Measurements from ENCODE around the gene RARRES1. TPM values are rescaled to one million over a fixed set of nuclear protein-coding genes. Genes with fewer than 3 reads are reported as not detected.

RARRES1 gene
- total RNA-seq, 2 experiments from 2014 or later = not detected

DNA sequence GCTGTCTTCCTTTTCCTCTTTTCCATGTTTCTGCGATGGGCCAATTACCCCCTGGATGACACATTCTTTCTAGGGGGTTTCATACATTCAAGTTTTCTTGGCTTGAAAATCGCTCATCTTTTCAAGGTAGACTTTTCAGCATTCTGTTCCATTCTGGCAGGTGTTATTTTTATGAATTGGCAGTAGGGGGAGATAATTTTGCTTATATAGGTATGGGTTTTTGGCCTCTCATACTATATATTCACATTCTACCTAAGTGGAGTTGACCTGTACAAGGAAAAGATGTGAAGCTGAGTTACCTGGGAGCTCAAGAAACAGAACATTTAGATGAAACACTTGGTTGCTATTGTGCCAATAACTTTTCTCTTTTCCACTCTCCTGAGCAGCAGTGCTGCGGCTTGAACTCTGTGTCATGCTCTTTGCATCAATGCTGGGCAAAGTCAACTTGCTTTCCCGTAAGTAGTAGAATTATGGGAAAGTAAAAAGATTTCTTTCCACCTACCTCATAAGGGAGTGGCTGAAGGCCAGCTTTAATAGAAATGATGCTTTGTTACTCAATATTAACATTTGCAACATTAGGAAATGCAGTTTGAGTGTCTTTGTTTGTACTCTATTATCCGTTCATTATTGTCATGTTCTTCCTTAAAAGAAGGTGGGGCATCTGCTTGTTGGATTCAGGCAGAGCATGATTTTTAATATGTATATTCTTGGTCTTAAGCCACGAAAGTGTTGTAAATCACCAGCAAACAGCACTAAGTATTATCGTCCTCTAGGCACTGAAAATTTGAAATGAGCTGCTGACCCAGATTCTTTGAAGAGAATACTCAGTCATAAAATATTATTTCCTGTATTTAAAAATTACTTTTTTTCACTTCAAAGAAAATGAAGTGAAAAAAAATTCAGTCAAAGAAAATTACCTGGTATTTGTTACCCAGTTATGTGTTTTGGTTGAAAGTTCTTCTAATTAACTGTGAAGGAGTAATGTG is 41.9 kb upstream of the RARRES1 start:
- Histone ChIP-seq H3K27ac (ENCODE audit: low read depth, low read length, poor library complexity, severe bottlenecking) (no peak overlapping the region), H2AFZ (ENCODE audit: low read length) (no peak overlapping the region), H4K20me1 (ENCODE audit: insufficient read depth, low read length) (no peaks in the 10 kb centered on the region), H3K9me2 (ENCODE audit: insufficient read depth, low read length) (no peaks in the 10 kb centered on the region), H3K4me3 (ENCODE audit: low read depth, low read length, poor library complexity, severe bottlenecking) (no peak overlapping the region), H3K9me3 (ENCODE audit: low read length) (no peaks in the 10 kb centered on the region), H3K4me2 (ENCODE audit: low read length) (no peak overlapping the region), H3K36me3 (ENCODE audit: insufficient read depth, low read length) (no peaks in the 10 kb centered on the region), H3K4me1 (ENCODE audit: insufficient read depth, low read length, poor library complexity, severe bottlenecking) (no peaks in the 10 kb centered on the region), H3K79me2 (ENCODE audit: insufficient read depth, low read depth, low read length) (no peaks in the 10 kb centered on the region)
- no peak for TF ChIP-seq EZH2phosphoT487 (IDR thresholded peaks at IDR 0.05; ENCODE audit: borderline replicate concordance, low read depth, low read length)
- TF ChIP-seq, protein P1, sequence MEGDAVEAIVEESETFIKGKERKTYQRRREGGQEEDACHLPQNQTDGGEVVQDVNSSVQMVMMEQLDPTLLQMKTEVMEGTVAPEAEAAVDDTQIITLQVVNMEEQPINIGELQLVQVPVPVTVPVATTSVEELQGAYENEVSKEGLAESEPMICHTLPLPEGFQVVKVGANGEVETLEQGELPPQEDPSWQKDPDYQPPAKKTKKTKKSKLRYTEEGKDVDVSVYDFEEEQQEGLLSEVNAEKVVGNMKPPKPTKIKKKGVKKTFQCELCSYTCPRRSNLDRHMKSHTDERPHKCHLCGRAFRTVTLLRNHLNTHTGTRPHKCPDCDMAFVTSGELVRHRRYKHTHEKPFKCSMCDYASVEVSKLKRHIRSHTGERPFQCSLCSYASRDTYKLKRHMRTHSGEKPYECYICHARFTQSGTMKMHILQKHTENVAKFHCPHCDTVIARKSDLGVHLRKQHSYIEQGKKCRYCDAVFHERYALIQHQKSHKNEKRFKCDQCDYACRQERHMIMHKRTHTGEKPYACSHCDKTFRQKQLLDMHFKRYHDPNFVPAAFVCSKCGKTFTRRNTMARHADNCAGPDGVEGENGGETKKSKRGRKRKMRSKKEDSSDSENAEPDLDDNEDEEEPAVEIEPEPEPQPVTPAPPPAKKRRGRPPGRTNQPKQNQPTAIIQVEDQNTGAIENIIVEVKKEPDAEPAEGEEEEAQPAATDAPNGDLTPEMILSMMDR (conservative IDR thresholded peaks at IDR 0.05; ENCODE audit: low read length) = peak; percentile 44
- intact Hi-C loops (cut with micrococcal nuclease; ENCODE audit: unreplicated experiment) = no loop called here
- CTCF ChIA-PET (ENCODE audit: unreplicated experiment) = interaction anchor here (0.9 kb wide), 1 partner anchor 29 kb away, joined by 4 read pairs; no protein-coding TSS in a partner anchor
- no TSS peak for BruUV-seq (replicated peaks)
- POLR2A ChIA-PET = no interaction called here
- DNase-seq (ENCODE audit: low spot score) = no peak

DNA sequence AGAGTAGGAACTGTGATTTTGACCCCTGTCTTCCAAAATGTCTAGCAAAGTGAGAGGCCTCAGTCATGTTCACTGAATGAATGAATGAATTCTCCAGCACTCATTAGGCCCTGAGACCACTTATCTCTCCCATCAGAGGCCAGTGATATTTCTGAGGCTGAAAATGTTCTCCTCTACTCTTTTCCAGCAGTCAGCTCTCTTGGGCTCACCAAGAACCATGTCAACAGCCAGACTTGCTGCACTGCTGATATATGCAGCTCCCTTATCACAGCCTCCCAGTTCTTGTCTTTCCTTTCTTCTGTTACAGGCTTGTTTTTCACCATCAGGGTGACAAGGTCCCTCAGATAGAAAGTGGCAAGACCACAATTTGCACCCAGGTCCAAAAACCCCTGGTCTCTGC is 40.9 kb upstream of the RARRES1 start:
- H4K20me1 ChIP-seq (ENCODE audit: insufficient read depth, low read length) = no peaks in the 10 kb centered on the region
- ChIA-PET CTCF (ENCODE audit: unreplicated experiment) (no interaction called here), POLR2A (no interaction called here)
- no peak overlapping the region for H3K4me2 ChIP-seq (ENCODE audit: low read length)
- intact Hi-C loops (cut with micrococcal nuclease; ENCODE audit: unreplicated experiment) = no loop called here
- no peak overlapping the region for H3K4me3 ChIP-seq (ENCODE audit: low read depth, low read length, poor library complexity, severe bottlenecking)
- no peaks in the 10 kb centered on the region for H3K9me3 ChIP-seq (ENCODE audit: low read length)
- TF ChIP-seq, protein P1 (conservative IDR thresholded peaks at IDR 0.05; ENCODE audit: low read length) = no peak
- no peak for TF ChIP-seq EZH2phosphoT487 (IDR thresholded peaks at IDR 0.05; ENCODE audit: borderline replicate concordance, low read depth, low read length)
- no peaks in the 10 kb centered on the region for H3K79me2 ChIP-seq (ENCODE audit: insufficient read depth, low read depth, low read length)
- H3K9me2 ChIP-seq (ENCODE audit: insufficient read depth, low read length) = no peaks in the 10 kb centered on the region
- no peak for DNase-seq (ENCODE audit: low spot score)
- BruUV-seq (replicated peaks) = no TSS peak
- H3K27ac ChIP-seq (ENCODE audit: low read depth, low read length, poor library complexity, severe bottlenecking) = no peak overlapping the region
- H2AFZ ChIP-seq (ENCODE audit: low read length) = no peak overlapping the region
- H3K36me3 ChIP-seq (ENCODE audit: insufficient read depth, low read length) = no peaks in the 10 kb centered on the region
- no peaks in the 10 kb centered on the region for H3K4me1 ChIP-seq (ENCODE audit: insufficient read depth, low read length, poor library complexity, severe bottlenecking)

DNA sequence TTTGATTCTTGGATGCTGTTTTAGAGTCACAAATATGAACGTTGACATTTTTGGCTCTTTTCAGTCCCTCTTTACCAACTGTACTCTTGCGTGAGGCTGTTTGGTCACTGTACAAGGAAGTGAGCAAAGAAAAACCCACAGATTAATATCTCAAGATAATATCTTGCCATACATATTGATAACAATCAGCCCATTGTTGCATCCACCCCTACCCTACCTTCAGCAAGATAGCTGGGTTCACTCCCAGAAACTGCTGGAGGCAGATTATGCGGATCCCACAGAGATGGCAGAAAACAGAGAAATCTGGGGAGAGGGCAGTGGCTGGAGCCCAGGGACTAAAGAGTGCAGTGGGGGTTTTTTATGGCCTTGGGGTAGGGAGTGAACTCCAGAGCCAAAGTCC is 39.7 kb upstream of the RARRES1 start:
- intact Hi-C loops (cut with micrococcal nuclease; ENCODE audit: unreplicated experiment) = no loop called here
- TF ChIP-seq, protein P1 (conservative IDR thresholded peaks at IDR 0.05; ENCODE audit: low read length) = no peak
- no peak for TF ChIP-seq EZH2phosphoT487 (IDR thresholded peaks at IDR 0.05; ENCODE audit: borderline replicate concordance, low read depth, low read length)
- Histone ChIP-seq H3K36me3 (ENCODE audit: insufficient read depth, low read length) (no peaks in the 10 kb centered on the region), H3K9me3 (ENCODE audit: low read length) (no peaks in the 10 kb centered on the region), H3K9me2 (ENCODE audit: insufficient read depth, low read length) (no peaks in the 10 kb centered on the region), H3K27ac (ENCODE audit: low read depth, low read length, poor library complexity, severe bottlenecking) (no peak overlapping the region), H2AFZ (ENCODE audit: low read length) (no peak overlapping the region), H3K79me2 (ENCODE audit: insufficient read depth, low read depth, low read length) (no peaks in the 10 kb centered on the region), H3K4me1 (ENCODE audit: insufficient read depth, low read length, poor library complexity, severe bottlenecking) (no peaks in the 10 kb centered on the region), H4K20me1 (ENCODE audit: insufficient read depth, low read length) (no peaks in the 10 kb centered on the region), H3K4me2 (ENCODE audit: low read length) (no peak overlapping the region), H3K4me3 (ENCODE audit: low read depth, low read length, poor library complexity, severe bottlenecking) (no peak overlapping the region)
- no peak for DNase-seq (ENCODE audit: low spot score)
- BruUV-seq (replicated peaks) = no TSS peak
- POLR2A ChIA-PET = no interaction called here
- CTCF ChIA-PET (ENCODE audit: unreplicated experiment) = no interaction called here
